Mesenchymal stem cell (in vitro differentiated cells and primary cell): ENCODE results near the gene CAMTA1.

Experiments
- DNase-seq: peaks from one replicate; pipeline ENCODE4 v3.0.0-alpha.2; 2013
- H2AFZ ChIP-seq: one replicate; pipeline ENCODE4 v1.6.1; 2013; ENCODE audit warnings: low read depth, mild to moderate bottlenecking, control low read depth, inconsistent platforms, low read length, moderate library complexity
- H2AK5ac ChIP-seq: 2 replicates; pipeline ENCODE4 v1.6.1; 2013; ENCODE audit warnings: low read length, moderate library complexity, mild to moderate bottlenecking, inconsistent platforms; ENCODE audit not compliant: severe bottlenecking
- H2BK120ac ChIP-seq: one replicate; pipeline ENCODE4 v1.6.1; 2013; ENCODE audit warnings: low read depth, mild to moderate bottlenecking, inconsistent platforms, low read length, moderate library complexity
- H2BK12ac ChIP-seq, 2 experiments: one replicate each; pipeline ENCODE4 v1.6.1; 2013; ENCODE audit warnings: inconsistent platforms in 2 of 2, low read length in 2 of 2, mild to moderate bottlenecking in 2 of 2, moderate library complexity in 2 of 2, control low read depth in 1 of 2
- H2BK15ac ChIP-seq: one replicate; pipeline ENCODE4 v1.6.1; 2013; ENCODE audit warnings: mild to moderate bottlenecking, low read depth, inconsistent platforms; ENCODE audit not compliant: poor library complexity, severe bottlenecking
- H2BK5ac ChIP-seq: 2 replicates; pipeline ENCODE4 v1.6.1; 2013; ENCODE audit warnings: low read depth, mild to moderate bottlenecking, low read length, control low read depth, inconsistent platforms; ENCODE audit not compliant: poor library complexity, severe bottlenecking
- H3K14ac ChIP-seq, 2 experiments: one replicate each; pipeline ENCODE4 v1.6.1; 2013; ENCODE audit warnings: inconsistent platforms in 2 of 2, low read length in 2 of 2, control low read depth in 1 of 2, mild to moderate bottlenecking in 1 of 2, moderate library complexity in 1 of 2
- H3K18ac ChIP-seq, 2 experiments: one replicate each; pipeline ENCODE4 v1.6.1; 2013; ENCODE audit warnings: inconsistent platforms in 2 of 2, low read length in 2 of 2, control low read depth in 1 of 2, low read depth in 1 of 2, mild to moderate bottlenecking in 1 of 2
- H3K23ac ChIP-seq, 2 experiments: one replicate each; pipeline ENCODE4 v1.6.1; 2013; ENCODE audit warnings: inconsistent platforms in 2 of 2, low read length in 2 of 2, mild to moderate bottlenecking in 2 of 2, moderate library complexity in 2 of 2, control low read depth in 1 of 2
- H3K27ac ChIP-seq: 2 replicates; pipeline ENCODE4 v1.5.1; 2013; ENCODE audit warnings: mild to moderate bottlenecking, moderate library complexity, low read length, control low read depth, inconsistent platforms; ENCODE audit not compliant: poor library complexity, severe bottlenecking
- H3K27me3 ChIP-seq, 2 experiments: 2 replicates each; pipeline versions ENCODE4 v1.6.1 to v1.7.0; 2013; ENCODE audit warnings: low read length in 2 of 2, mild to moderate bottlenecking in 2 of 2, moderate library complexity in 2 of 2, control low read depth in 1 of 2, inconsistent platforms in 1 of 2; ENCODE audit not compliant: control insufficient read depth in 1 of 2, insufficient read depth in 1 of 2
- H3K36me3 ChIP-seq, 2 experiments: 2 replicates each; pipeline versions ENCODE4 v1.6.1 to v1.7.0; 2013; ENCODE audit warnings: low read length in 2 of 2, control low read depth in 1 of 2, inconsistent platforms in 1 of 2, low read depth in 1 of 2, mild to moderate bottlenecking in 1 of 2; ENCODE audit not compliant: insufficient read depth in 2 of 2, control insufficient read depth in 1 of 2
- H3K4ac ChIP-seq, 2 experiments: one replicate each; pipeline ENCODE4 v1.6.1; 2013; ENCODE audit warnings: inconsistent platforms in 2 of 2, low read length in 2 of 2, mild to moderate bottlenecking in 2 of 2, moderate library complexity in 2 of 2, control low read depth in 1 of 2, low read depth in 1 of 2
- H3K4me1 ChIP-seq: 2 replicates; pipeline ENCODE4 v1.6.1; 2013; ENCODE audit warnings: low read depth, low read length, control low read depth; ENCODE audit not compliant: control insufficient read depth, insufficient read depth
- H3K4me2 ChIP-seq: 2 replicates; pipeline ENCODE4 v1.6.1; 2013; ENCODE audit warnings: low read length, mild to moderate bottlenecking, inconsistent platforms; ENCODE audit not compliant: poor library complexity, severe bottlenecking
- H3K4me3 ChIP-seq, 2 experiments: 2 replicates each; pipeline versions ENCODE4 v1.5.1 to v1.7.0; 2013; ENCODE audit warnings: low read length in 2 of 2, mild to moderate bottlenecking in 2 of 2, control low read depth in 1 of 2, low read depth in 1 of 2; ENCODE audit not compliant: insufficient read depth in 1 of 2
- H3K79me1 ChIP-seq: replicated peaks from 2 replicates; pipeline ENCODE4 v1.6.1; 2013; ENCODE audit warnings: mild to moderate bottlenecking, control low read depth, low read length, inconsistent platforms; ENCODE audit not compliant: poor library complexity, severe bottlenecking
- H3K9ac ChIP-seq: 2 replicates; pipeline ENCODE4 v1.7.0; 2013; ENCODE audit warnings: mild to moderate bottlenecking, low read length, moderate library complexity
- H3K9me3 ChIP-seq: 2 replicates; pipeline ENCODE4 v1.7.0; 2013; ENCODE audit warnings: mild to moderate bottlenecking, low read length; ENCODE audit not compliant: control insufficient read depth
- H4K8ac ChIP-seq: one replicate; pipeline ENCODE4 v1.6.1; 2013; ENCODE audit warnings: inconsistent platforms, mild to moderate bottlenecking, low read length, moderate library complexity
- H4K91ac ChIP-seq: one replicate; pipeline ENCODE4 v1.6.1; 2013; ENCODE audit warnings: mild to moderate bottlenecking, low read length, inconsistent platforms
- WGBS: methylation state at CpG from one replicate; pipeline ENCODE4 v1.1.7; 2013; ENCODE audit warnings: mixed read lengths; 5-methylcytosine and 5-hydroxymethylcytosine counted together

The CAMTA1 gene

DNA sequence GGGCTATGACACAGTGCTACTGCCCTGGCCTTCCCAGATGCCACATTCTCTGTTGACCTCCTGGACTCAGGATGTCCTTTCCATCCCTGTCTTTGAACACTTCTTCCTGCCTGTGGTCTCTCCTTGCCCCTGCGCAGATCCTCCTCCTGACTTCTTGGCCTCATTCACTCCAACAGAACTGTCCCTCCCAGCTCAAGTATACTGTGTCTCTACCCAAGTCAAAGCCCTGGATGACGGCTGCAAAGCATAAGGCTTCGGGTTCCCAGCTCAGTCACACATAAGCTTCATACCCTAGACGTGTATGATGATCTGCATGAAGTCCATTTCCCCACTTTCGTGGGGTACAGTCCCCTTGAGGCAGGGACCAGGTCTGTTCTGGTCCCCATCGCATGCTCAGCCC lies 657.7 kb downstream of the CAMTA1 start:
- H3K36me3 ChIP-seq: no peaks in the 10 kb centered on the region
- no peak for DNase-seq
- no peak overlapping the region for H2BK12ac ChIP-seq
- H3K27me3 ChIP-seq: no peaks in the 10 kb centered on the region
- 87% methylated on average over 6 of the region's 6 CpGs for WGBS
- no peak overlapping the region for H3K4me3 ChIP-seq
- no peak overlapping the region for H3K23ac ChIP-seq
- H3K4ac ChIP-seq: no peak overlapping the region
- no peak overlapping the region for H3K27ac ChIP-seq
- no peaks in the 10 kb centered on the region for H3K9me3 ChIP-seq
- H3K79me1 ChIP-seq: no peaks in the 10 kb centered on the region
- H3K4me2 ChIP-seq: no peak overlapping the region
- H3K9ac ChIP-seq: no peak overlapping the region
- no peak overlapping the region for H2BK5ac ChIP-seq
- no peak overlapping the region for H3K18ac ChIP-seq
- H3K4me1 ChIP-seq: peaks cover 4% of the 10 kb centered on the region
- H4K8ac ChIP-seq: no peak overlapping the region
- H2BK15ac ChIP-seq: no peak overlapping the region
- no peak overlapping the region for H2AK5ac ChIP-seq
- no peak overlapping the region for H2AFZ ChIP-seq
- no peak overlapping the region for H2BK120ac ChIP-seq
- H4K91ac ChIP-seq: no peak overlapping the region
- peak overlapping the region in 1 of 2 experiments; percentile 64 for H3K14ac ChIP-seq

GRCh38 chr1:7444363-7444762 lies 659.1 kb downstream of the CAMTA1 start:
- Histone ChIP-seq H3K4me1 (peaks cover 4% of the 10 kb centered on the region), H2BK120ac (no peak overlapping the region), H3K79me1 (no peaks in the 10 kb centered on the region), H3K9me3 (no peaks in the 10 kb centered on the region), H3K18ac (peak overlapping the region in 1 of 2 experiments; percentile 51), H3K36me3 (no peaks in the 10 kb centered on the region), H3K23ac (no peak overlapping the region), H4K91ac (peak overlapping the region; percentile 44), H2AFZ (no peak overlapping the region), H3K4me3 (no peak overlapping the region), H4K8ac (no peak overlapping the region), H3K27ac (no peak overlapping the region), H2BK5ac (no peak overlapping the region), H2BK12ac (no peak overlapping the region), H3K4ac (no peak overlapping the region), H2BK15ac (no peak overlapping the region), H3K9ac (no peak overlapping the region), H3K4me2 (no peak overlapping the region), H3K14ac (peak overlapping the region in 1 of 2 experiments; percentile 56), H2AK5ac (no peak overlapping the region), H3K27me3 (no peaks in the 10 kb centered on the region)
- no peak for DNase-seq
- 60% methylated on average over 4 of the region's 4 CpGs for WGBS

GRCh38 chr1:7447093-7447492 lies 661.8 kb downstream of the CAMTA1 start:
- H3K4me2 ChIP-seq: no peak overlapping the region
- no peak overlapping the region for H4K91ac ChIP-seq
- H3K18ac ChIP-seq: no peak overlapping the region
- no peak overlapping the region for H3K23ac ChIP-seq
- H3K14ac ChIP-seq: no peak overlapping the region
- no peaks in the 10 kb centered on the region for H3K27me3 ChIP-seq
- no peak overlapping the region for H4K8ac ChIP-seq
- peaks cover 5% of the 10 kb centered on the region for H3K4me1 ChIP-seq
- H3K27ac ChIP-seq: no peak overlapping the region
- no peaks in the 10 kb centered on the region for H3K79me1 ChIP-seq
- no peak overlapping the region for H3K4ac ChIP-seq
- no peak overlapping the region for H2AK5ac ChIP-seq
- H2BK12ac ChIP-seq: no peak overlapping the region
- H3K36me3 ChIP-seq: no peaks in the 10 kb centered on the region
- DNase-seq: no peak
- 88% methylated on average over 8 of the region's 9 CpGs for WGBS
- H3K4me3 ChIP-seq: no peak overlapping the region
- H2AFZ ChIP-seq: no peak overlapping the region
- H3K9ac ChIP-seq: no peak overlapping the region
- H2BK5ac ChIP-seq: no peak overlapping the region
- H2BK15ac ChIP-seq: no peak overlapping the region
- no peaks in the 10 kb centered on the region for H3K9me3 ChIP-seq
- no peak overlapping the region for H2BK120ac ChIP-seq

DNA sequence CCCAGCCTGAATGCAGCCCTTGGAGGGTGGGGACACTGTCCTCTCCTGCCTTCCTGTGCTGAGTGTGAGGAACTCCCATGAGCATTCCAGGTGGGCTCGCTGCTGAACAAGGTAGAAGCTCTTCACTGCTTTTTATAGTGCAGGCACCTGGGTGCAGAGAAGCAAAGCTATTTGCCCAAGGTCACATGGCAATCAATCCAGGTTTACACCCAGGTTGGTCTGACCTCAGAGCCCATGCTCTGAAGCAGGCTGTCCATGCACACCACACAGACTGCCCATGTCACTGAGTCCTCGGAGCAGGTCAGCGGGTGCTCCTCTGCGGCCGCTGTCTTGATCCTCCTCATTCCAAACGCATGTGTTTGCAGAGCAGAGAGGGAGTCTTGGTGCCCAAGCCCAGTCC lies 662.5 kb downstream of the CAMTA1 start:
- Histone ChIP-seq H3K14ac (no peak overlapping the region), H3K18ac (no peak overlapping the region), H4K8ac (no peak overlapping the region), H3K36me3 (no peaks in the 10 kb centered on the region), H3K79me1 (no peaks in the 10 kb centered on the region), H3K27ac (no peak overlapping the region), H3K4me2 (no peak overlapping the region), H3K4me1 (peaks cover 5% of the 10 kb centered on the region), H3K9ac (no peak overlapping the region), H3K9me3 (no peaks in the 10 kb centered on the region), H2AK5ac (no peak overlapping the region), H2BK5ac (no peak overlapping the region), H2BK15ac (no peak overlapping the region), H4K91ac (no peak overlapping the region), H2AFZ (no peak overlapping the region), H3K4me3 (no peak overlapping the region), H2BK12ac (no peak overlapping the region), H2BK120ac (no peak overlapping the region), H3K4ac (no peak overlapping the region), H3K27me3 (no peaks in the 10 kb centered on the region), H3K23ac (no peak overlapping the region)
- DNase-seq: no peak
- 99% methylated on average over 6 of the region's 6 CpGs for WGBS
